Uterus (tissue), 2 donors: ENCODE measurements around the gene SPRYD7.

Experiments
- CTCF ChIP-seq, 4 experiments: fragments of 200-600 bp in 2 of 4; fragments of 450-650 bp in 2 of 4; sonication (generic) in 2 of 4; IDR thresholded peaks; one replicate each; pipeline ENCODE4 v1.5.1; 2016 to 2019; ENCODE audit warnings: antibody characterized with exemption in 4 of 4, mild to moderate bottlenecking in 2 of 4, moderate library complexity in 1 of 4
- POLR2A ChIP-seq, 2 donors: fragments of 450-650 bp; IDR thresholded peaks; one replicate each; pipeline ENCODE4 v1.6.1; 2016; ENCODE audit warnings: antibody characterized with exemption in 2 of 2, mild to moderate bottlenecking in 1 of 2, moderate library complexity in 1 of 2

GRCh38 chr13:49925881-49926418 lies 10.2 kb downstream of the SPRYD7 start:
- no peak for TF ChIP-seq CTCF (IDR thresholded peaks at IDR 0.05)
- TF ChIP-seq POLR2A (IDR thresholded peaks at IDR 0.05): no peak
